Nucleus accumbens (tissue), 56 donors: ENCODE data around the gene PEAR1.
A peak's percentile ranks its signal among the peaks of the same experiment; 100 is the strongest.

Experiments
- DNase-seq, 56 donors: peaks; one replicate each; lab custom pipeline; 2025; lab: John Stamatoyannopoulos, UW

PEAR1 gene

DNA sequence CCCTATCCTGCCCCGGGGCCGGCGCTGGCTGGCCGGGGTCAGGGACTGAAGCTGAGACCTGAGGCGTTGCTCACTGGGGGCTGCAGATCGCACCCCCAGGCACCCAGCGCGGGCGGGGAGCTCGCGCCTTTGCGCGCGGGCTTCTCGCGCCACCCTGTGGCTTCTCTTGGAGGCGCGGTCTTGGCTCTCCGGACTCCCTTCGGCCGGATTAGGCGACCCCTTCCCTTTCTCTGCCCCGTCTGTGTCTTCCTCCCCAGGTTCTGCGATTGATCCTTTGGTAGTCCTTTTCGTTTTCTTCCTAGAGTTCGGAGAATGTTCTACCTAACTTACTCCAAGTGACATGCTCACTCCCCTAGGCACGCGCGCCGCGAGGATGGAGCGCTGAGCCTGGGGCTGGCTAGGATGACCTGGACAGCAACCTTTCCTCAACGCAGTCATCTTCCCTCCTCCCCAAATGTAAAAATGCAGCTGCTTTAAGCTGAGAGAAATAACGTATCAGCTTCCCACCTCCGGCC, 33.3 kb upstream of the PEAR1 start:
- peak in 34 of 56 donors; percentile 1 to 58 (median 18) for DNase-seq

DNA sequence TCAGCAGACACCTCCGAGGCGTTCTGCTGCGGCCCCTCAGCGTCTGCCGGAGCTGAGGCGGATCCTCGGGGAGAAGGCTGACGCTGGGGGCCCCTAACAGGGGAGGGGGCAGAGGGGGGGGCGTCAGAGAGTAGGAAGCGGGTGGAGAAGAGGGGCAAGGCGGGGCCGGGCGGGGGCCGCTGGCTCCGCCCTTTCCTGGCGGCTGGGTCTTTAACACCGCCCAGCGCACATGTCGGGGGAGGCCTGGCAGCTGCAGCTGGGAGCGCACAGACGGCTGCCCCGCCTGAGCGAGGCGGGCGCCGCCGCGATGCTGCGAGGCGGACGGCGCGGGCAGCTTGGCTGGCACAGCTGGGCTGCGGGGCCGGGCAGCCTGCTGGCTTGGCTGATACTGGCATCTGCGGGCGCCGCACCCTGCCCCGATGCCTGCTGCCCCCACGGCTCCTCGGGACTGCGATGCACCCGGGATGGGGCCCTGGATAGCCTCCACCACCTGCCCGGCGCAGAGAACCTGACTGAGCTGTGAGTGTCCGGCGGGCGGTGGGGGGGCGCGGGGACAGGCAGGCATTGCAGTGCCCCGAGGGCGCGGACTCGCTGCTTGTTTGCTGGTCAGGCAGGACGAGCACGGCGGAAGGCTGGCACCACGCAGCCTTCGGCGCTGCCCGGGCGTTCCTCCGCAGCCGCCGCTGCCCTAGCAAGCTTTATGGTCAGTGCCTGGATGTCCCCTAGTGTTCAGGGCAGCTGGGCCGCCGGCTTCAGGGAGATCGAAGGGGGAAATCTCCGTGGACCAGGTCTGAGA, 32.7 kb upstream of the PEAR1 start, which contains the start of gene NTRK1:
NTRK1 (plus strand) TSS at position 238 of the 796 bp plus-strand sequence; CDS start at position 308, 70 bp downstream.
- DNase-seq, result peak in 22 of 56 donors; percentile 6 to 51 (median 17)

DNA sequence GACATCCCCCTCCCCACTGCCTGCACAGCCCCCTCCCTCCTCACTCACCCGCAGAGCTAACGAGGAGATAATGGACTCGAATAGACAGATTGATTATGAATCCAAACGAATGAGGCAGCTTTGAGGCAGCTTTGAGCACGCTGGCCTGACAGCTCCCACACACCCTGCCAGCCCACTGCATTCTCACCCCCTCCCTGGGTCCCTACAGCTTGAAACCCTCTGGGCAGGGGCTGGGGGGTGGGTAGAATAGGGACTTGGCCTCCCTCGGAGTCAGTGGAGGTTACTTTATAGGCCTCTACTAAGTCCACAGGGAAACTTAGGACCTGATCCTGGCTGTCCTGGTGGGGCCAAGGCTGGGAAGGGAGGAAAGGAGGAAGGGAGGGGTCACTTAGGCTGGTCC, 30.9 kb upstream of the PEAR1 start:
- no peak for DNase-seq

DNA sequence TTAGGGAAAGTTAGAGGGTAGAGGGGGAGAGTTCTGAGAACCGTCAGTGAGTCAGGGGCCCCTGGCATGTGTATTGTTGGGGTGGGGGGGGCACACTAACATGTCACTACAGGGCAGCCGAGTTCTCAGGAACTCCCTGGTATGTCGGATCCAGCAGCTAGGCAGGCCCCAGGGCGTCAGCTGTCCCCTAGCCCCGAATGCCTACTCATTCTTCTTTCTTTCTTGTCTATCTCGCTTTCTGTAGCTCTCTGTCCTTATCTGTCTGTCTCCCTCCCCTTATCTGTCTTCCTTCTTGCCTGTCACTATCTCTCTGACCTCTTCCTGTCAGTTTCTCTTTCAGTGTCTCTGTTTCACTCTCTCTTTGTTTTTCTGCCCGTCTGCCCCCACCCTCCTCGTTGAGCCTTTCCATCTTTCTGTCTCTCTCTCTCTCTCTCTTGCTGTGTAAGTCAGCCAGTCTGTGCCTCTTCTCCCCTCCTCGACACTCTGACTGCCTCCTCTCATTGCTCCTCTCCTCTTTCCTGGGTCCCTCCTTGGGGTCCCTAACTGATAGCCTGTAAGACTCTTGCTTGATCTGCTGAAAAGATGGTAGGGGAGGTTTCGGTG, 30.4 kb upstream of the PEAR1 start:
- DNase-seq, result no peak

DNA sequence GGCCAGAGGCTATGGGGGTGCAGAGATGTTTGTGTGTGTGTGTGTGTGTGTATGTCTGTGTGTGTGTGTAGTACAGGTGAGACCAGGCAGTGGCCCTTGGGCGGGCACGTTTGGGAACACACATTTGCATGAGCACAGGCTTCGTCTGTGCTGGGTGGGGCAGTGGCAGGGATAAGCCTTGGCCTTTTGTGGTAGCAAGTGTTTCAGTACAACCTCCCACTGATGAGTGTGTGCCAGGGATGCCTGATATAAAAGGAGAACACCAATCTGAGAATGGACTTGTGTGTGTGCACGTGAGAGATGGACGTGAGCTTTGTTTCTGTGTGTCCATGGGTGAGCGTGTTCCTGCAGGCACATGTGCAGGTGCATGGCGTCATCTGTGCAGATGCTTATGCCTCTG, 29.9 kb upstream of the PEAR1 start:
- DNase-seq, result no peak

DNA sequence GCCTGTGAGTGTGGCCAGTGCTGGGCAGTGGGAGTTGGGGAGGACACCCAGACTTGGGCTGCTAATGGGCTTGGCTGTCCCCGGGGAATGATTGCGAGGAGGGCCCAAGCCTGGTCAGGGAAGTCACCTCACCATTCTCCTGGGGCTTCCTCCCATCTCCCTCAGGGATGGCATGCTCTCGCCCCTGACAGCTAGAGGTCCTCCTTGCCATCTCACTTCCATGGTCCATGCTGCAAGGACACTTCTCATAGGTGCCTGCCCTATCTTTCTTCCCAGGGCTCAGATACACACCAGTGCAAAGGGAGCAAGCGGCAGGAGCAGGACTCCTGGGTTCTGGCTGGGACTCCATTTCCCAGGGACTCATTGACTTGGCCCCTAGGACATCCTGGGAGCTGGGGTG, 28.7 kb upstream of the PEAR1 start:
- DNase-seq, result no peak

DNA sequence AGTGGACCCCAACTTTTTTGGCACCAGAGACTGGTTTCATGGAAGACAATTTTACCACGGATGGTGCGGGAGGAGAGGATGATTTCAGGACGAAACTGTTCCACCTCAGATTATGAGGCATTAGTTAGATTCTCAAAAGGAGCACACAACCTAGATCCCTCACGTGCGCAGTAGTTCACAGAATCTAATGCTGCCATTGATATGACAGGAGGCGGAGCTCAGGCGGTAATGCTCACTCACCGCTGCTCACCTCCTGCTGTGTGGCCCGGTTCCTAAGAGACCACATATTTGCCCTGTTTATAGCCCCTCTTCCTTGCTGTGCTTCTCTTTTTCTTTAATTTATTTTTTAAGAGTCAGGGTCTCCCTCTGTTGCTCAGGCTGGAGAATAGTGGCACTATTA, 28.3 kb upstream of the PEAR1 start:
- DNase-seq, result no peak

DNA sequence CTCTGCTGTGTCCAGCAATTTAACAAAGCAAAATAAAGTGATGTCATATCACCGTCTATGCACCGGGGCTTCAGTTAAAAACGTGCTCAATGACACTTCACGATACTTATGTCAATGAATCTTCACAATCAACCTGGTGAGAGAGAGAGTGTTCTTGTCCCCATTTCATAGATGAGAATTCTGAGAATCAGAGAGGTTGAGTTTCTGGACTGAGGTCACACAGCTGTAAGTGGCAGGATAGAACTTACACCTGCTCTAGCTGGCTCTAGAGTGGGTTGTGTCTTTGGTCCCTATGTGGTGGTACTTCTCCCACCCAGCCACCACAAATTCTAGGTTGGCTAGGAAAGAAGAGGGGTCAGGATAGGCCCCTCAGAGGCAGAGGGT, 27.7 kb upstream of the PEAR1 start:
- no peak for DNase-seq

DNA sequence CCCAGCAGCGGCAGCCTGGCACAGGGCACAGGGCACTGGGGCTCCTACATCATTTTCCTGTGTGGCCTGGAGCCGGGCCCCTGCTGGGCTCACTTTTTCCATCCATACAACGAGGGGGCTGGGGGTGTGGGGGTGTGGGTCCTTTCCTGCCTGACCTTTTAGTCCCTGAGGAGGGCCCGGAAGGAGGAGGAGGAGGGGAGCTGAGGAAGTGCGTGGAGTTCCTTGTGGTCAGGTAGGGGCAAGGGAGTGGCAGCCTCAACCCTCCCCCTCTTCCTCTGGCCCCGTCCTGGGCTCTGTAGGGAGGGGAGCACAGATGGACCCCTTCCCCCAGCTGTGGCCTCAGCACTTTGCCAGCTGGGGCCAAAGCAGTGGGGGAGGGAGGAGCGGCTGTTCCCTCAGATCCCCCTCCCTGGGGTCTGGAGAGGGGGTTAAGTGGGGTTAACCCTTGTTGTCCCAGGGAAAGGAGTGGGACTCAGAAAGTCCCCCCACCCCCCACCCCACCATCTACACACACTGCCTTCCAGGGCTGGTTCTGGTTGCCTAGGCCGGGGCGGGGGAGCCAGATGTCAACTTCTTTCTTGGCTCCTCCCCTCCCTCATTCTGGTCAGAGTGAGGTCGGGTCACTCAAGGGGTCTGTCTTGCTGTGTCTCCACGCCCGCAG, 27.1 kb upstream of the PEAR1 start:
- DNase-seq, result no peak

DNA sequence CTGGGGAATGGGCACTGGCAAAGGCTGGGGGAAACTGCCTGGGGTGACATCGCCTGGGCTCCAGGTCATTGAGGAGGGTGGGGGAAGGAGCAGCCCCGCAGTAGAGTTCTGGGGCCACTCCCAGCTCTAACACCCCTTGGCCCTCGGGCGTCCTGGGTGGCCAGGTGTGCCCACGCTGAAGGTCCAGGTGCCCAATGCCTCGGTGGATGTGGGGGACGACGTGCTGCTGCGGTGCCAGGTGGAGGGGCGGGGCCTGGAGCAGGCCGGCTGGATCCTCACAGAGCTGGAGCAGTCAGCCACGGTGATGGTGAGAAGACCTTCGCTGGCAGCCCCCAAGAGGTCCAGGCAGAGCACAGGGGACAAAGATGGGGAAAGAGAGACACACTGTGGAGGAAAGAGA, 25.2 kb upstream of the PEAR1 start:
- no peak for DNase-seq

DNA sequence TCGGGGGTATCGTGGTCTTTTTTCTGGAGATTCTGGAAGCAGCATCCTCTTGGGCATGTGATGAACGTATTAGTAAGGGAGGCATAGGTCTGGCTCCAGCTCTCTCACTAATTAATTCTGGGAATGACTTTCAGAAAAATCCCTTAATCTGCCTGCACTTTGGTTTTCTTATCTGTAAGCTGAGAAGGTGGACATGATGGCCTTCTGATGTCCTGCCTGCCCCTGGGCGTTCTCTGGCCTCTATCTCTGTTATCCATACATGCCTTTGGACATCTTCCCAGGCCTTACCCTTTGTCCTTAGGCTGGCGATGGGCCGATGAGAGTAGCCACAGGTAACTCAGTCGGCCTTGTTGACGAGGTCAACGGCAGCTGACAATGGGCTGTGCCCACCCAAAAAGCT, 24.1 kb upstream of the PEAR1 start:
- DNase-seq, result no peak

DNA sequence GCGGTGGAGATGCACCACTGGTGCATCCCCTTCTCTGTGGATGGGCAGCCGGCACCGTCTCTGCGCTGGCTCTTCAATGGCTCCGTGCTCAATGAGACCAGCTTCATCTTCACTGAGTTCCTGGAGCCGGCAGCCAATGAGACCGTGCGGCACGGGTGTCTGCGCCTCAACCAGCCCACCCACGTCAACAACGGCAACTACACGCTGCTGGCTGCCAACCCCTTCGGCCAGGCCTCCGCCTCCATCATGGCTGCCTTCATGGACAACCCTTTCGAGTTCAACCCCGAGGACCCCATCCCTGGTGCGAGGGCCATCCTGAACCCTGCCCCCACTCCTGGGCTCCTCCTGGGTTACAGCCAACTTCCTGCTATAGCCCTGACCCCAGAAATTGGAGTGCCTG, 19.9 kb upstream of the PEAR1 start:
- no peak for DNase-seq

DNA sequence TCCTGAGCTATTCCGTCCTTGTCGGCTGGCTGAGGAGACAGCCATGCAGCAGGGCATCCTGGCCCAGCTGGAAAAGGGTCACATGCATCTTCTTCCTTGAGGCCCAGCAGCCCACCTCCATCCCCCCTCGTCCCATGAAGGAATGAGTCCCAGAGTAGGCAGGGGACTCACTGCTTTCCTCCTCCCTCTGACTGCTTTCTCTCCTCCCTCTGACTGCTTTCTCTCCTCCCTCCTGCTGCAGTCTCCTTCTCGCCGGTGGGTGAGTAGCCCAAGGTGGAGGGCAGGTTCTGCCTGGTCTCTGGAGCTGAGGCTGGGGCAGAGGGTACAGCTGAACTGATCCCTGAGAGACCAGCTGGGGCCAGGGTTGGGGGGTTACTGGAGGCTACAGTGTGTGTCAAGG, 19.4 kb upstream of the PEAR1 start:
- no peak for DNase-seq

DNA sequence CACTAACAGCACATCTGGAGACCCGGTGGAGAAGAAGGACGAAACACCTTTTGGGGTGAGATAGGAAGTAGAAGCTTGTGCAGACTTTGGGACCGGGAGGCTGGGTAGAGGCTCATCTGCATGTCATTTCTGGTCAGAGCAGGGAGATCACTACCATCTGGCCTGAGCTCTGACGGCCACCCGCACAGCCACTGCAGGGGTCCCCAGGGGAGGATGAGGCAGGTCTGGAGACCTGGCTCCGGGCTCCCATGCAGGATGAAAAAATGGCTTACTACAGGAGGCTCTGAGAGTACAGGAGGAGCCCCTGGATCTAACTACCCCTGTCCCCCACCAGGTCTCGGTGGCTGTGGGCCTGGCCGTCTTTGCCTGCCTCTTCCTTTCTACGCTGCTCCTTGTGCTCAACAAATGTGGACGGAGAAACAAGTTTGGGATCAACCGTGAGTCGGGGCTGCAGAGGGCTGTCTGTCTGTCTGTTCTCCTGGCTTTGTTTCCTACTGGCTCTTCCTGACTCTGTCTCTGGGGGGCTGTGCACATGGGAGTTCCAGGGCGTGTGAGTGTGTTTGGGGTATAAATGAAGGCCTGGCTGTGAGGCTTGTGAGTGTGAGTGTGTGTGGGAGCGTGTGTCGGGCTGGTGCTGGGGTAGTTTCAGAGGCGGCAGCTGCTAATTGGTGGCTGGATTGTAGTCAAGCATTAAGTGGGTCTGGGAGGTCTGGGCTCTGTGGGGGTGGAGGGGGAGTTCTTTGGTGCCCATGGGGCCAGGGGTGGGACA, 18.8 kb upstream of the PEAR1 start:
- DNase-seq, result no peak

DNA sequence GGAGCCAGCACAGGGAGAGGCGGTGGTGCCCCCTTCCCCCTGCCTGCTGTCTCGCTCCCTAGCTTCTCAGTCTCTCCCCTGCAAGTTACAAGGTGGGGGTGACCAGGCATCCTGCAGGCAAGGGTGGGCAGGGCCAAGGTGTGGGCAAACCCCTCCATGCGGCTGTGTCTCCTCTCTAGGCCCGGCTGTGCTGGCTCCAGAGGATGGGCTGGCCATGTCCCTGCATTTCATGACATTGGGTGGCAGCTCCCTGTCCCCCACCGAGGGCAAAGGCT, 18.2 kb upstream of the PEAR1 start:
- DNase-seq, result no peak

DNA sequence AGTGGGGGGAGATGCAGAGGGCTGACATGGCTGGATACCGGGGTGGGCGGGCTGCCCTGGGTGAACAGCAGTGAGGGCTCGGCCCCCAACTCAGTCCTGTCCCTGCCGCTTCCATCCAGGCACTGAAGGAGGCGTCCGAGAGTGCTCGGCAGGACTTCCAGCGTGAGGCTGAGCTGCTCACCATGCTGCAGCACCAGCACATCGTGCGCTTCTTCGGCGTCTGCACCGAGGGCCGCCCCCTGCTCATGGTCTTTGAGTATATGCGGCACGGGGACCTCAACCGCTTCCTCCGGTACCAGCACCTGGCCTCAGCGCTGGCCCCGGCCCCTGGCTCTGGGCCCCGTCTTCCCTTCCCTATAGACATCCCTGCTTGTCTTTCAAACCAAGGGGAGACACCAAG, 17.2 kb upstream of the PEAR1 start:
- no peak for DNase-seq

DNA sequence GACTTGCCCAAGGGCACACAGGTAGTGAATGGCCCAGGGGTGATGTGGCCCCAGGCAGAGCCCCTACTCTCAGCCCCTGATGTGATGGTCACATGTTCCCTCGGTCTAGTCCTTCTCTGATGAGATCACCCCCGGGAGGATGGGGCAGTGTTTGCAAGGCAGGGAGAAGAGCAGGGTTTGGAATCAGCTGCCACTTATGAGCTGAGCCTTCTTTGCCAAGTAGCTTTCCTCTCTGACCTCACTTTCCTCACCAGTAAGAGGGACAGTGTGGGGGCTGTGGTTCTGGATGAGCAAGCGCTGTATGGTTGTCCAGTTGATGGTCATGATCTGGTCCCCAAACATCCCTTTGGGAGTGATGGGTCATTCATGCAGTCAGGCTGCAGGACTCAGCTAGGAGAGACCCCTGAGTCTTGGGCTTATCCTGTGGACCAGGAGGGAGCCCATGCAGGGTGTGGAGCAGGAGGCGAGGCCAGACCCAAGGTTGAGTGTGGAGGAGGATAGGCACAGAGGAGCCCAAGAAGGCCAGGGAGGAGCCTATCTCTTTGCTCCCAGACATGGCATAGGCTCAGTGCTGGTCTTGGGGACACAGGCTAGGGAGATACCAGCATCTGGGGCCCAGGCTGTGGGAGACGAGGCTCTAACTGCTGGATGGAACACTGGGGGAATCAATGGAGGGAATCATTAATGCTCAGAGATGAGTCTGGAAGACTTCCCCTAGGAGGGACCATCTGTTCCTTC, 15.9 kb upstream of the PEAR1 start:
- no peak for DNase-seq

DNA sequence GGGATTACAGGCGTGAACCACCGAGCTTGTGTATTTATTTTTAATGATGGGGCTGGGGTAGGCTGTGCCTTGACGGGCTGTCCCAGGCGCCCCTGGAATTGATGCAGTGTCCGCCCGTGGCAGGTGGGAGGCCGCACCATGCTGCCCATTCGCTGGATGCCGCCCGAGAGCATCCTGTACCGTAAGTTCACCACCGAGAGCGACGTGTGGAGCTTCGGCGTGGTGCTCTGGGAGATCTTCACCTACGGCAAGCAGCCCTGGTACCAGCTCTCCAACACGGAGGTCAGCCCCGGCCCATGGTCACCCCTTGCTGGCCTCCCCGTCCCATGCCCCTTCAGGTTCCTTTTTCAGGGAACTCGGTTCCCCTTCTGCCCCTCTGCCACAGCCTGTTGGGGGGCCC, 13.6 kb upstream of the PEAR1 start:
- DNase-seq, result no peak

DNA sequence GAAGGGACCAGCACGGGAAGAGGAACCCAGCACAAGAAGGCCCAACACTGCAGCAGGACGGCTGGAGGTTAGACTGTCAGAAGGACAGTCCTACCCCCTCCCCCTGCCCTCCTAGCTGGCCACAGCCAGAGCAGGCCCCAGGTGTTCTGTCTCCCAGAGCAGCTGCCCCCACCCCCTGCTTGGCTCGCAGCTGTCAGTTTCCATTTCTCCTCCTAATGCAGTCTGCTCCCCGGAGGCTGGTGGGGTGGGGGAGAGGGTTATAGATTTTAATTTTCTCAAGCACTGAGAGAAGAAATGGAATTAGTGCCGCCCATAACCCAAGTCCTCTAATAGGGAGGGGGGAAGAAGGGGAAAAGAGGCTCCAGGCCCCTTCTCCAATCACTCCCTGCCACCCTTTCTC, 13.0 kb upstream of the PEAR1 start:
- DNase-seq, result no peak

DNA sequence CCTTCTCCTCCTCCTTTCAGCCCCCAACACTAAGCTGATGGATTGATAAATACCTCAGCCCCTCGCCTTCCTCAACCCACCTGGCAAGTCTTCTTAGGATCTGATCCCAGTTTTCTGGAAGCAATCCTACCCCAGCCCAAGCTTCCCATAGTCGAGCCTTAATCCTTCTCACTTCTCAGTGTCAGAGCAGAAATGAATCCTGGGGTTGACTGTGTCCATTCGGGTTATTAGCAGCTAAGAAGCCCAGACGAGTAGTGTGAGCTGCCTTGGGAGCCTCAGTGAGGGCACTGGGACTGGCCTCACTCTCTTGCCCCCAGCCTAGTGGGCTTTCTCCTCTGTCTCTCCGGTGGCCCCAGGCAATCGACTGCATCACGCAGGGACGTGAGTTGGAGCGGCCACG, 12.4 kb upstream of the PEAR1 start:
- DNase-seq, result no peak
